Stimulated activated CD4-positive, alpha-beta T cell treated with anti-CD3 and anti-CD28 coated beads, TNF-alpha, amount 100 ng/mL, for 1 hour (primary cell): ENCODE results near the gene SPIN1.

Experiments used
- DNase-seq, 3 donors: peaks; one replicate each; pipeline ENCODE4 v3.0.0-alpha.2; 2020; ENCODE audit warnings: low read depth in 3 of 3, low spot score in 1 of 3

The SPIN1 gene

DNA sequence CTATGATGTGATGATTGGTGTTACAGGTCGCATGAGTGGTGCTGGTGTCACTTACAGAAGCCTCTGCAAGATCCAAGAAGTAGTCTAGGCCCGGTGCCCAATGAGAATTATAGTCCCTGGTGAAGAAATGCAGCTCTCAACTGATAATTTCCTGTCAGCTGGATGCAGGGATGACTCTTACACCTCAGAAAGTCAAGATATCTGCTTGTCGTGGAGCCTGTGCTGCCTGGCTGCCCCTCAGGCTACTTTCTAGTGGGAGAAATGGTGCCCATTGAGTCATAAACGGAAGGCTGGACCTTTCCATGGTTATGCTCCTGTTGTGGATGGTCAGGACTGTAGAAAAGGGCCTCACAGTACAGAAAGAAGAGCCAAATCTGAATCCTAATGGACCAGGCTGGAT lies 99.9 kb downstream of the SPIN1 start:
- DNase-seq, result no peak

DNA sequence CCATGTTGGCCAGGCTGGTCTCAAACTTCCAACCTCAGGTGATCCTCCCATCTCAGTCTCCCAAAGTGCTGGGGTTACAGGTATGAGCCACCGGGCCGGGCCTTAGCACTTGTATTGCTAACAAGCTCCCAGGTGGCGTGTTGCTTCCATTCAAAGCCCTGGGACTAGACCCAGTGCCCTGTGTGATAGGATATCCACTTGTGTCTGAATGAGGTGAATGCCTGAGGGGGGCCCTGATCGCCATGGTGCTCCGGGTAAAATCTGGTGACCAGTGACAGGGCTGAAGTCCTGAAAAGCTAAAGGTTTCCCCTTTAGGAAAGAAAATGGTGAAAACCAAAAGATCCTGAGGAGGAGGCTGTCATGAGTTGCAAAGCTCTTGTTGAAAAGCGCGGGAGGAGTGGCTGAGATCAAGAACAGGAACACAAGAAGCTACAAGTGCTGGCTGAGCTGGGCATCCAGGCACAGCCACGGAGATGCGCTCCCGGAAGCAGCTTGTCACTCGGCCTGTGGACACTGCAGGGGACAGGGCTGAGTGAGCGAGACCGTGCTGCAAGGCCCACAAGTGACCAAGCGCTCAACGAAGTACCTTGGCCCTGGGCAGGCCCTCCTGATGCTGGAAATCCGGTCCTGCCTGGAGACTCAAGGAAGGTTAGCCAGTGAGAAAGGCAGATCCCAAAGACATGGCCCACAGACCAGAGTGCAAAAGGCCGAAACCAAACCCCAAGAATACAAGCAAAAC lies 106.9 kb downstream of the SPIN1 start:
- no peak for DNase-seq

DNA sequence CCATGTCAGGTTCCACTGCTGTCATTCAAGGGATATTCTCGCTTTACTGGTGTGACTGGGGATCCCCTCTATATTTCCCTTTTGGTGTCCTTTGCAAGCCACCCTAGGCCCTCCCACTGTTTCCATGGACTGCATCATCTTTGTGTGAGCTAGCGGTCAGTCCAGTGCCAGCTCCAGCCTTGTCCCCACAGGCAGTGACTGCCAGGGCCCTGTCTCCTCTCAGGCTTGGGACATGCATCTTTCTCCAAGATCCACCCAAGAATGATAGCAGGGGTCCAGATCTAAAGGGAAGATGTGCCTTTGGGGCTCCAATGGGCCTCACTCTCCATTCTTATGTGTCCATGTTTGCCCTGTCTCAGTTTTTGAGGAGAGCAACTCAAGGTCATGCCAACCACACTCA lies 109.0 kb downstream of the SPIN1 start:
- DNase-seq, result no peak

DNA sequence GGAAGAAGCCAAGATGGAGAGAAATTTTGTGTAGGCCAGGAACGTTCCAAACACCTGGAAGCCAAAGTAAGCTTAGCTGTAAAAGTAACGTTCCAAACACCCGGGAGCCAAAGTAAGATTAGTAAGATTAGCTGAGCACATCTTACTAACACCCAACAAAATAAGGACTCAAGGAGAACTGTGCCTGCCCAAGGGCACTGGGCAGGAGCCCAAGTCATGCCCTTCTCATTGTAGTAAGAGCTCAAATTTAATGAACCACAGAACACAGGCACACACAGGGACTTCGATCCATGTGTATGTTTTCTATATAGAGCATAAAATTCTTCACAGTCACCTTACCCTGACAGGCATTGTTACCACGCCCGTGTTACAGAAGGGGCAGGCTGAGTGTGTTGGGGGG lies 110.6 kb downstream of the SPIN1 start:
- DNase-seq, result no peak

DNA sequence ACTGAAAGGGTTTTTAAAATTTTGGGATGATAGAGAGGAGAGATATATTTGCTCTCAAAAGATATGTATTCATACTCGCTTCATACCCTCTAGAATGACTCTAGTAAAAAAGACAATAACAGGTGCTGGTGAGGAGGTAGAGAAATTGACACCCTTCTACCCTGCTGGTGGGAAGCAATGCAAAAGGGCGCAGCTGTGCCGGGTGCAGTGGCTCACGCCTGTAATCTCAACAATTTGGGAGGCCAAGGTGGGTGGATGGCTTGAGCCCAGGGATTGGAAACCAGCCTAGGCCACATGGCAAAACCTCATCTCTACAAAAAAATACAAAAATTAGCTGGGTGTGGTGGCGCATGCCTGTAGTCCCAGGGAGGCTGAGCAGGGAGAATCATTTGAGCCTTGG lies 112.8 kb downstream of the SPIN1 start:
- no peak for DNase-seq

DNA sequence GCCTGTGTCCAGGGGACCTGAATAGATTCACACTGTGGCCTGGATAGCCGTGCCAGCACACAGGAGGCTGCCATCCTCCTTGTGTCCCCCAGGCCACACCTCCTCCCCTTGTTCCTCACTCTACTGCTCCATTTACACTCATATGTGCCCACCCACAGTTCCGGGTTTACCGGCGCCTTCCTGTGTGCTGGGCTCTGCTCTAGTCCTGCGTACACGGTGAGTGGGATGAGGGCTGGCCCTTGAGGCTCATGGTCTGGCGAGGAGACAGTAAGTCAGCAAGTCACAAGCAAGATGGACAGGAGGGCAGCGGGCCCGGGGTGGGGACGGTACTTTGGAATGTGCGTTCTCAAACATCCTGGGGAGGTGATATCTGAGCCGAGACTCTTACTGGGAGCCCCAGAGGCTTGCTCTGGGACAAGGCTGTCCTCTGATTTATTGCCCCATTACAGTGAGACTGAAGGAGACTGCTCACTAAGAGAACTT lies 114.3 kb downstream of the SPIN1 start:
- DNase-seq, result no peak

DNA sequence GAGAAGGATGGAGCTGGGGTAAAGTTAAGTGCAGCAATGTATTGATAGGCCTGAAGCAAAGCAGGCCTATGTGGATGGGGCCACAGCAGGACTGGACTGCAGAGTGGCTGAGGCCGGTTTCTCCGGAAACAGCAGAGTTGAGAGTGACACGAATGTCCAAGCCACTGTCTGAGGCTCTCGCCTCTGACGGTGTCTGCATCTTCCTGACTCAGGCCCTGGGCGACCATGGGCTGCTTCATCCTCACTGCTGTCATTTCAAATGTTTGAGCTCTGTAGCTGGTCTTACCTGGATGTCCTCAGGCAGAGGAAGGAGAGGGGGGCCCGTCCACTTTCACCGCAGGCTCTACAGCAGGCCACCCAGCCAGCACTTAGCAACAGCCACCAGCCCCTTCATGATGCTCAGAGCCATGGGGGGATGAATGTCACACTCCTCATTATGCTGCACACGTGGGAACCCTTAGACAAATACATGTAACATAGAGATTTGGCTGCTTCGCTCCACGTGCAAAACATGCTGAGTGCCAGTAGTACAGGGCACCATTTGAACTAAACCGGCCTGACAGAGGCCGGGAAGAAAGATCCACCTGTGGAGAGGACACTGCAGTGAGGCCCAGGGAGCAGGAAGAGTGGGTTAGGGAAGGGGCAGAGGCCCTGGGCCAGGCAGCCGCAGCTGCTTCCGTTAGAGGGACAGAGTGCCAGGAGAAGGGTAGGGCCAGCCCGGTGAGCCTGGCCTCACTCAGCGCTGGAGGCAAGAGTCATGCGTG lies 115.0 kb downstream of the SPIN1 start:
- no peak for DNase-seq

DNA sequence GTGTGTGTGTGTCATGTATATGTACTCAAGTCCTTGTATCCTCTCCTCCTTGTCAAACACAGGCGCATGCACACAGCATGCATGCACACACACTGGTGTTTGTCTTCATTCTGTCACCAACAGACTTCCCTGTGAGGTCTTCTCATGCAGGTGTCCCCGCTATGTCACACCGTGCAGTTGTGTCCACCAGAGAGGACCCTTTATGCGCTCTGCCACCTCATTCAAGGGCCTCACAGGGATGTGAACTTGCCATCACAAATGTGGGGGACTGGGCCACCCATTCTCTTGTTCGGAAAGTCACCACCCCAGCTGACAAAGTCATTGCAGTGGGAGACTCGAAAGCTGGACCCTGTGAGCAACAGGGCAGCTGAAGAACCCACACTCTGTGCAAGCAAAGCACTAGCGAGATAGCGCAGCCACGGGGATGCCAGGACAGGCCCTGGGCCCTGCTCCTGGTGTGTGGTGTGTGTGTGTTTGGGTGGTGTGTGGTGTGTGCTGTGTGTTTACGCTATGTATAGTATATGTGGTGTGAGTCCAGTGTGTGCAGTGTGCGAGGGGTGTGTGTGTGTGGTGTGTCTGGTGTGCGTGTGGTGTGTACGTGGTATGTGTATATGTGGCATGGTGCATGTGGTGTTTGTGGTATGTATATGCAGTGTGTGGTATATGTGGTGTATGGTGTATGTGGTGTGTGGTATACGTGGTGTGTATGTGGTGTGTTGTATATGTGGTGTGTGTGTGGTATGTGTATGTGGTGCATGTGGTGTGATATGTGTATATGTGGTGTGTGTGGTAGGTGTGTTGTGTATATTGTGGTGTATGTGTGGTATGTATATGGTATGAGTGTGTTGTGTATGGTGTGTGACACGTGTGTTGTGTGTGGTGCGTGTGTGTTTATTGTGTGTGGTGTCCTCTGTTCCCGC lies 115.9 kb downstream of the SPIN1 start:
- DNase-seq, result no peak

DNA sequence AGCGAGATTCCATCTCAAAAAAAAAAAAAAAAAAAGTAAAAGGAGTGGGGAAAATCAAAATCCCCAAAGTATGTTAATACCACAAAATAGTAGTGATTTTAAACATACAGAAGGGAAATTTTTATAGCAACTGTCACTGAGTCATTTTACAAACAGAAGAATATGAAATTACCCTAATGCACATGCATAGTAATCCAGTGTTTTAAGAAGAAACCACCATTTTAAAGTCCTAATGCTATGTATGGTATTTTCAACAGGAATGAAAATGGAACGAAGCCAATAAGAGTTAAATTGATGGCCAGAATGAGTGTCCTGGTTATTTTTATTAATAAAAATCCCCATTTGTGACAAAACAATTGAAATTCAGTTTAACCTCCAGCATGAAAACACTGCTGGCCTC lies 120.1 kb downstream of the SPIN1 start:
- DNase-seq, result no peak

DNA sequence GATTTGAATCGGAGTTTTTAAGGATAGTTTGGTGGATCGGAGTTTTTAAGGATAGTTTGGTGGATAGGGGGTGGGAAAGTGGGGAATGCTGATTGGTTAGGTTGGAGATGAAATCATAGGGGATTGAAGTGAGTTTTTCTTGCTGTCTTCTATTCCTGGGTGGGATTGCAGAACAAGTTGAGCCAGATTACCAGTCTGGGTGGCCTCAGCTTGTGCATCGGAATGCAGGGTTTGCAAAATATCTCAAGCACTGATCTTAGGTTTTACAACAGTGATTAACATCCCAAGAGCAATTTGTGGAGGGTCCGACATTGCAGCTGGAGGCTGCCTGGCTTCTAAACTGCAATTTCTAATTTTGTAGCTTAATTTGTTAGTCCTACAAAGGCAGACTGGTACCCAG lies 123.7 kb downstream of the SPIN1 start:
- DNase-seq, result no peak

DNA sequence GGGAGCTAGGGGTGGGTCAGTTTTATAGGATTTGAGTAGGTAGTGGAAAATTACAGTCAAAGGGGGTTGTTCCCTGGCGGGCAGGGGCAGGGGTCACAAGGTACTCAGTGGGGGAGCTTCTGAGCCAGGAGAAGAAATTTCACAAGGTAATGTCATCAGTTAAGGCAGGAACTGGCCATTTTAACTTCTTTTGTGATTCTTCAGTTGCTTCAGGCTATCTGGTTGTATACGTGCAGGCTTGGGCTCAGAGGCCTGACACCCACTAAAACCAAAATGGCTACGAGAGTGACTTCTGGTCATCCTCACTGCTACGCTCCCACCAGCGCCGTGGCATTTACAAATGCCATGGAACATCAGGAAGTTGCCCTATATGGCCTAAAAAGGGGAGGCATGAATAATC lies 126.0 kb downstream of the SPIN1 start:
- no peak for DNase-seq

DNA sequence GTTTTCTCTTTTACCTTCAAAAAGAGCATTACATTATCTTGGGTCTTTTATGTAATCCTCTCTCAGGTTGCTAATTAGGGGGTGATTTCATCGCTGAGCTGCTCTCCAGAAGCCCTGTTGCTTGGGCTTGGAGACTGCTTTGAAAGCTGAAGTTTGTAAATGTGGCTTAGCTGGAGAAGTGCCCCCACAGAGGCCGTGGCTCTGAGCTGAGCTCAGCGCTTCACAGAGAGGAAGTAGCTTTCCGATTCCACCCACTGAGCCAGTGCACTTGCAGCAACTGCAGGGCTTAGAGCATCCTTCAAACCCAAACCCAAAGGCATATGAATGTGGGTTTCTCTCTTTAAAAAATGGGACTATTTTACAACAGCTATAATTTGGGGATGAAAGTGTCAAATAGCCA lies 133.1 kb downstream of the SPIN1 start:
- DNase-seq, result no peak

DNA sequence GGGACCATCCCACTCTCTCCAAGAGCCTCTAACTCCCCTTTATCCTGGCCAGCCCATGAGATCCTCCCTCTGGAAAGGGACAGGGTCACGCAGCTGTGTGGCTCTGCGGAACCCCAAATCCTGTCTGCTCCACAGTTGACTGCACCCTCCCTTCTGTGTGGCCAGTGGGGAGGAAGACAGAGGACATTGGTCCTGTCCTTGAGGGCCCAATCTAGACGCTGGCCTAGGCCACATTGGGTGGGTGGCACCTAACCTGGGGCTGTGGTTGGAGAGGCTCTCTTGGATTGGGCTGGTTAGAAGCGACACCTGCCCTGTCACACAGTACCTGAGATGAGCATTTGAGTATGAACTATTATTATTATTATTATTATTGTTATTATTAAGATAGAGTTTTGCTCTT lies 134.1 kb downstream of the SPIN1 start:
- DNase-seq, result no peak

DNA sequence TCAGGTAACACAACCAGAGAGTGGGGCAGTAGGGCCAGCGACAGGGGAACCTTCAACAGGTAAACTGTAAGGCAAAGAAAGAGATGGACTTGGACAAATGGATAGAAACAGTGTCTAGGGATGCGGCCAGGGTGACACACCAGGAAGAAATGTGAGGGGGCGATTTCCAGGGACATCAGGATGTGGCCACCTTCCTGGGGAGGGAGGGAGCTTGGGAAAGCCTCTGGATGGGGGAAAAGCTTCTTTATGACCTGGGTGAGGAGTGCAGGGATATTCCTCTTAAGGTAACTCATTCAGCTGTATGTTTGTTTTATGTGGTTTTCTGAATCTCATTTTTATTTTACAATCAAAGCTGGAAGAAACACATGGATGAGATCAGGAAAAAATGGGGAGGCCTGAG lies 134.8 kb downstream of the SPIN1 start:
- DNase-seq, result no peak

DNA sequence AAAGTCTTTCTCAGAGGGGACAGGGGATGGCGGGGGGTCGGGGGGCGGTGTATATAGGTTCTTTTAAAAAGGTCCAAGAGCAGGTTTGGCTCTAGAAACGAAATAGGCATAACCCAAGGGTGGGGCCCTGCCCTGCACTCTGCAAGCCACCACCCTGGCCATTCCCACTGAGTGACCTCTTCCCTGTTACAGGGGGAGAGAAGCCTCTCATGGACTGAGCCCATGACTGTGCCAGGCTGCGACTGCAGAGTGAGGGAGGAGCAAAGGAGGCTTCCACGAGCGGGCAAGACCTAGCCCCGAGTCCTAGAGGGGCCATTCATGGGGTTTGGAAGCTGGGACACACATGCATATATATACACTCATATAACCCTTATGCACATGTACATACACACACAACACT lies 136.7 kb downstream of the SPIN1 start:
- DNase-seq, result no peak

DNA sequence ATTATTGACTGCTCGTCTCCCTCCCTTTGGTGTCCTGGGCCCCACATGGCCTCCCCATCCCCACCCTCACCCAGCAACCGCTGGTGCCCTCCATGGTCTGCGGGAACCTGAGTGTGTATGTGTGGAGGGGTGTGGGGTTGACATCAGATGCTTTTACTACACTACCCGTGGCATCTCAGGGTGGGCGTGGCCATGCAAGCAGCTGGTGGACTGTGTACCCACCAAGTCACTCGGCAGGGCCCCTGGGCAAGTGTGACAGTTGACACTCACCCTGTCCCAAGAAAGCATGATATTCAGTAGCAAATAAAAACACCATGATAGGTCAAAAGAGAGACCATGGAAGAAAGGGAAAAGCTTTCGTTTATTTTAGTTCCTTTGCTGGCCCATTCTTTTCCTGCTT lies 139.4 kb downstream of the SPIN1 start:
- DNase-seq, result no peak
